Muscle layer of duodenum (tissue), 2 donors: Measurements from ENCODE around the gene ANP32B.

ENCODE experiments used
- H3K27ac ChIP-seq: one replicate; pipeline ENCODE4 v1.7.0; 2013; ENCODE audit warnings: mild to moderate bottlenecking, low read length
- H3K27me3 ChIP-seq: one replicate; pipeline ENCODE4 v1.7.0; 2013; ENCODE audit warnings: low read depth, mild to moderate bottlenecking, control low read depth, low read length
- H3K36me3 ChIP-seq, 2 donors: one replicate each; pipeline ENCODE4 v1.7.0; 2013; ENCODE audit warnings: low read length in 2 of 2, control low read depth in 1 of 2, mild to moderate bottlenecking in 1 of 2; ENCODE audit not compliant: insufficient read depth in 2 of 2, control insufficient read depth in 1 of 2
- H3K4me1 ChIP-seq, 2 donors: one replicate each; pipeline ENCODE4 v1.7.0; 2013; ENCODE audit warnings: low read length in 2 of 2, mild to moderate bottlenecking in 2 of 2, control low read depth in 1 of 2, moderate library complexity in 1 of 2; ENCODE audit not compliant: insufficient read depth in 2 of 2, control insufficient read depth in 1 of 2
- H3K4me3 ChIP-seq, 2 donors: one replicate each; pipeline ENCODE4 v1.7.0; 2013; ENCODE audit warnings: low read length in 2 of 2, low read depth in 1 of 2, mild to moderate bottlenecking in 1 of 2
- H3K9me3 ChIP-seq, 2 donors: one replicate each; pipeline ENCODE4 v1.7.0; 2013; ENCODE audit warnings: low read length in 2 of 2, control low read depth in 1 of 2, mild to moderate bottlenecking in 1 of 2; ENCODE audit not compliant: control insufficient read depth in 1 of 2
- donor health status: healthy.

Gene ANP32B

DNA sequence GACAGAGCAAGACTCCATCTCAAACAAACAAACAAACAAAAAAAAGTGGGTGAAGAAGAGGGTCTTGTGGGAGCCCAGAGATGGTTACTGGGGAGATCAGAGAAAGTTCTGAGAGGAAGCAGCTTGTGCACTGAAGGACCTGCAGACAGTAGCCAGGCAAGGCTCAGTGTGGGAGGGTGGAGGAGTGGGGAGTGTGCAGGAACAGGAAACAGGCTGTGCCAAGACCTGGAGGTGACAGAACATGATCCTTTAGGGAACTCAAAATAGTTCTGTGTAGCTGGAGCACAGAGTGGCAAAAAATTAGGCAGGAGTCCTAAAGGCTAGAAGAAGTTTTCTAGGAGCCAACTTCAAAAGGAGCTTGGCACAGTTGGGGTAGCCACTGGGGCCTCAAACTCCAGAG, 54.2 kb downstream of the ANP32B start:
- H3K4me1 ChIP-seq = peaks cover 0 to 5% of the 10 kb centered on the region in 2 donors
- no peak overlapping the region for H3K4me3 ChIP-seq
- H3K36me3 ChIP-seq = no peaks in the 10 kb centered on the region
- H3K27ac ChIP-seq = no peak overlapping the region
- no peaks in the 10 kb centered on the region for H3K27me3 ChIP-seq
- H3K9me3 ChIP-seq = no peaks in the 10 kb centered on the region

- H3K36me3 ChIP-seq = no peaks in the 10 kb centered on the region
- H3K27ac ChIP-seq = no peak overlapping the region
- H3K9me3 ChIP-seq = no peaks in the 10 kb centered on the region
- no peak overlapping the region for H3K4me3 ChIP-seq
- no peaks in the 10 kb centered on the region for H3K27me3 ChIP-seq
- H3K4me1 ChIP-seq = peaks cover 0 to 5% of the 10 kb centered on the region in 2 donors
Measured at GRCh38 chr9:98038958-98039357, 55.8 kb downstream of the ANP32B start.

DNA sequence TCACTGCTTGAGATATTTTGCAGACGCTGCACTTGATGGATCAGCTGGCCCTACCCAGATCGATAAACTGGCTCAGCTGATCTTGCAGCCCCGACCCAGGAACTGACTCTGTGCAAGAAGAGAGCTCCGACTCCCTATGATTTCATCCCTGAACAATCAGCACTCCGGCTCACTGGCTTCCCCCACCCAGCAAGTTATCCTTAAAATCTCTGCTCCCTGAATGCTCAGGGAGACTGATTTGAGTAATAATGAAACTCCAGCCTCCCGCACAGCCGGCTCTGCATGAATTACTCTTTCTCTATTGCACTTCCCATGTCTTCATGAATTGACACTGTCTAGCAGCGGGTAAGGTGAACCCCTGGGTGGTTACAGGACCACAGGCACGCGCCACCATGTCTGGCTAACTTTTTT, 56.5 kb downstream of the ANP32B start:
- Histone ChIP-seq H3K36me3 (no peaks in the 10 kb centered on the region), H3K27me3 (no peaks in the 10 kb centered on the region), H3K4me1 (peaks cover 0 to 2% of the 10 kb centered on the region in 2 donors), H3K27ac (no peak overlapping the region), H3K9me3 (no peaks in the 10 kb centered on the region), H3K4me3 (no peak overlapping the region)

DNA sequence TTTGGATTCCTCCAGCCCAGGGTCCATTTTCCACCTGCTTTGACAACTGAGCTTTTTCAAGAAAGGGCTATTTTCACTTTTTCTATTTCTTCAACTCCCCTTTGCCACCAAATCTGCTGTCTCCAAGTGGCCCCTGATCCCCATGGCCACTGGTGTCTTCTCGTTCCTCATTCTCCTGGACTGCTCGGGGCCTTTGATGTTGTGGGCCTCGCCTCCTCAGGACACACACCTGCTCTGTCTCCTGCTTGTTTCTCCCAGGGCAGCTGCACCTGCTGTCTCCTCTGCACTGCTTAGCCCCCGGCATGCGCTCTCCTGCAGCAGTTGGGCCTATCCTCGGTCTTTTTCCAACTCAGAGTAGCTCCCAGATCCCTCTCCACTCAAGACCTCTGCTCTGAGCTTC, 57.1 kb downstream of the ANP32B start:
- Histone ChIP-seq H3K9me3 (no peaks in the 10 kb centered on the region), H3K36me3 (no peaks in the 10 kb centered on the region), H3K27me3 (no peaks in the 10 kb centered on the region), H3K27ac (no peak overlapping the region), H3K4me1 (no peaks in the 10 kb centered on the region), H3K4me3 (no peak overlapping the region)

DNA sequence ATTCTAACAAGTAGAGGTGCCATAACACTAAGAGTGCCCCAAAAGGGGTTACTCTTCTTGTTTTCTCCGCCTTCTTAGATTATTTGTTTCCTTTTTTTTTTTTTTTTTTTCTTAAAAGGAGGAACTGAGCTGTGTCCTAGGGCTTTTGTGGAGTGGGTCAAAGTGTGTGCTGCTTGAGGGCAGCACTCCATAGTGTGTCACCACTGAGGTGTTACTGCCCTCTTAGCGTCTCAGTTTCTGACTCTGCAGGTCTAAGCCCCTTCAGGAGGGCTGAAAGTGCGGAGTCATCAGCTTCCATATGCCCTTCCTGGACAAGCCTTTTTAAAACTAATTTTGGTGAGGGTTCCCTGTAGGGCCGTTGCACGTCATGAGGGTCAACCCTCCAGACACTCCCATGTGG, 60.8 kb downstream of the ANP32B start:
- H3K4me3 ChIP-seq = no peak overlapping the region
- H3K9me3 ChIP-seq = no peaks in the 10 kb centered on the region
- H3K27me3 ChIP-seq = no peaks in the 10 kb centered on the region
- H3K4me1 ChIP-seq = no peaks in the 10 kb centered on the region
- no peaks in the 10 kb centered on the region for H3K36me3 ChIP-seq
- H3K27ac ChIP-seq = no peak overlapping the region

DNA sequence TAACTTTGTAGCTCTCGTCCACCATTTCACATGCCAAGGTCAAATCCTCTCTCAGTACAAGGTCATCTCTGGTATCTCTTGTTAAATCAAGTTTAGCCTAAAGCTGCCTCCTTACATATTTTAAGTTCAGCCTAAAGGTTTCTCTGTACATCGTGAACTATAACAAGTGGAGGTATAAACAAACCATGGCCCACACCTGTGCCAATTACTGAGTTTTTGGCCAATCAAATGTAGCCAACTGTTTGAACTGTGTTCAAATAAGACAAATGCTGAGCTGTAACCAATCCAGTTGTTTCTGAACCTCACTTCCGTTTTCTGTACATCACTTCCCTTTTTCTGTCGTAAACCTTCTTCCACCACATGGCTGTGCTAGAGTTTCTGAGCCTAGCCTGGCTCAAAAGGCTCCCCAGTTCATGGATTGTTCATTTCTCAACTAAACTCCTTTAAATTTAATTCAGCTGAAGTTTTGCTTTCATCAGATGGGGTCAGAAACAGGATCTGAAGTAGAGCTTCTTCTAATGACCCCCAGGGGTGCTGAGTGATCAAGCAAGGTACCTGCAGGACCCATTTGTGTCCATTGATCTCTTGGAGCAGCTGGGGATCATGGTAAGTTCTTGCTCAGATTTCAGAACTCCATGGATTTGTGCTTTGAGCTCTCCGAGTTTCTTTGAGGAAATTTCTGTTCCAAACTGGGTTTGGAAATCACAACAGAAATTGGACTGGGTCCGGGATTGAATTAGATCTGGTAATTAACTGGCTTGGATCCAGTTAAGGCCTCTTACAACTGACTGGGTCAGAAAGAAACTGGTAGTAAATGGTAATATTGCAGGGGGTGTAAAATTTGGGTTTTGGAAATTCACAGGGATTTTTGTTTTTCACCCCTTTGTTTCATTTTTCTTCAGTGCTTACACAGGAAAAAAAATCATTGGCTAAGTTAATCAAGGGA, 62.4 kb downstream of the ANP32B start:
- Histone ChIP-seq H3K27me3 (no peaks in the 10 kb centered on the region), H3K27ac (no peak overlapping the region), H3K36me3 (no peaks in the 10 kb centered on the region), H3K4me3 (no peak overlapping the region), H3K4me1 (no peaks in the 10 kb centered on the region), H3K9me3 (no peaks in the 10 kb centered on the region)

GRCh38 chr9:98046180-98046543, 63.0 kb downstream of the ANP32B start:
- Histone ChIP-seq H3K36me3 (no peaks in the 10 kb centered on the region), H3K4me1 (no peaks in the 10 kb centered on the region), H3K27me3 (no peaks in the 10 kb centered on the region), H3K4me3 (no peak overlapping the region), H3K27ac (no peak overlapping the region), H3K9me3 (no peaks in the 10 kb centered on the region)

- no peak overlapping the region for H3K27ac ChIP-seq
- no peaks in the 10 kb centered on the region for H3K9me3 ChIP-seq
- H3K27me3 ChIP-seq = no peaks in the 10 kb centered on the region
- H3K36me3 ChIP-seq = no peaks in the 10 kb centered on the region
- H3K4me1 ChIP-seq = no peaks in the 10 kb centered on the region
- H3K4me3 ChIP-seq = no peak overlapping the region
Measured at GRCh38 chr9:98047002-98047401, 63.9 kb downstream of the ANP32B start.

GRCh38 chr9:98049288-98050072, 66.3 kb downstream of the ANP32B start:
- Histone ChIP-seq H3K27me3 (no peaks in the 10 kb centered on the region), H3K36me3 (no peaks in the 10 kb centered on the region), H3K27ac (no peak overlapping the region), H3K9me3 (no peaks in the 10 kb centered on the region), H3K4me1 (no peaks in the 10 kb centered on the region), H3K4me3 (no peak overlapping the region)

GRCh38 chr9:98050351-98050750, 67.2 kb downstream of the ANP32B start:
- H3K4me3 ChIP-seq = no peak overlapping the region
- H3K36me3 ChIP-seq = no peaks in the 10 kb centered on the region
- H3K27me3 ChIP-seq = no peaks in the 10 kb centered on the region
- H3K4me1 ChIP-seq = no peaks in the 10 kb centered on the region
- no peak overlapping the region for H3K27ac ChIP-seq
- no peaks in the 10 kb centered on the region for H3K9me3 ChIP-seq

- H3K36me3 ChIP-seq = no peaks in the 10 kb centered on the region
- peaks cover 0 to 14% of the 10 kb centered on the region in 2 donors for H3K4me1 ChIP-seq
- H3K27me3 ChIP-seq = no peaks in the 10 kb centered on the region
- no peak overlapping the region for H3K27ac ChIP-seq
- H3K9me3 ChIP-seq = no peaks in the 10 kb centered on the region
- no peak overlapping the region for H3K4me3 ChIP-seq
Measured at GRCh38 chr9:98054376-98054951, 71.3 kb downstream of the ANP32B start.
